Sigmoid colon (tissue), 4 donors: ENCODE data around the gene KCNK18.

Experiments used
- CTCF ChIP-seq, 4 experiments: fragments of 450-650 bp in 3 of 4; fragments of 200-600 bp in 1 of 4; IDR thresholded peaks; one replicate each; pipeline ENCODE4 v1.5.1; 2016 to 2019; ENCODE audit warnings: antibody characterized with exemption in 4 of 4, mild to moderate bottlenecking in 3 of 4, moderate library complexity in 2 of 4
- POLR2AphosphoS5 ChIP-seq, 4 donors: sonication (generic); formaldehyde crosslinking; IDR thresholded peaks; one replicate each; pipeline ENCODE4 v1.6.1; 2017; ENCODE audit warnings: antibody characterized with exemption in 4 of 4

- TF ChIP-seq POLR2AphosphoS5 (IDR thresholded peaks at IDR 0.05) = no peak
- TF ChIP-seq CTCF (IDR thresholded peaks at IDR 0.05) = no peak
Measured at GRCh38 chr10:117239721-117240620, 42.7 kb downstream of the KCNK18 start.
